ENCODE data around the gene ERI3. TPM values are rescaled to one million over a fixed set of nuclear protein-coding genes. Genes with fewer than 3 reads are reported as not detected.

Gene ERI3
- total RNA-seq, 1 donor from 2014 or later, result 96.1 TPM

DNA sequence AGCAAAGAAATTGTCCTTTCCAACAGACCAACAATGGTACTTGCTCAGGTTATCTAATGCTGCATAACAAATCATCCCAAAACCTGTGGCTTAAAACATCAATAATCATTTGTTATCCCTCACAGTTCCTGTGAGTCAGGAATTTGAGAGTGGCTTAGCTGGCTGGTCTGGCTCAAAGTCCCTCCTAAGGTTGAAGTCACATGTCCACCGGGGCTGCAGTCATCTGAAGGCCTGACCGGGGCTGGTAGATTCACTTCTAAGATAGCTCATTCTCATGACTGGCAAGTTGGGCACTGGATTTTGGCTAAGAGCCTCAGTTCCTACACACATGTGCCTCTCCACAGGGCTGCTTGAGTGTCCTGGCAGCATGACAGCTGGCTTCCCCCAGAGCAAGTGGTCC, 16.9 kb downstream of the ERI3 start:
- no peak overlapping the region for H3K27ac Mint-ChIP-seq

GRCh38 chr1:44336668-44337067, 18.4 kb downstream of the ERI3 start:
- TF ChIP-seq CTCF (IDR thresholded peaks at IDR 0.05; ENCODE audit: unreplicated experiment), result no peak
- H3K36me3 Mint-ChIP-seq (ENCODE audit: insufficient read depth), result peaks cover 38% of the 10 kb centered on the region
- no peaks in the 10 kb centered on the region for H3K27me3 Mint-ChIP-seq
- H3K4me3 Mint-ChIP-seq (ENCODE audit: low read depth), result no peak overlapping the region
- no peak for DNase-seq (ENCODE audit: low spot score, unreplicated experiment)
- peaks cover 35% of the 10 kb centered on the region for H3K4me1 Mint-ChIP-seq (ENCODE audit: low read depth)
- H3K27ac Mint-ChIP-seq, result no peak overlapping the region
- H3K9me3 Mint-ChIP-seq (ENCODE audit: low read depth), result peaks cover 8% of the 10 kb centered on the region

More for the DNA sequence above, 16.9 kb downstream of the ERI3 start:
- Mint-ChIP-seq H3K4me1 (ENCODE audit: low read depth) (peaks cover 30% of the 10 kb centered on the region), H3K36me3 (ENCODE audit: insufficient read depth) (peaks cover 38% of the 10 kb centered on the region), H3K27me3 (no peaks in the 10 kb centered on the region), H3K4me3 (ENCODE audit: low read depth) (no peak overlapping the region), H3K9me3 (ENCODE audit: low read depth) (peaks cover 8% of the 10 kb centered on the region)
- DNase-seq (ENCODE audit: low spot score, unreplicated experiment), result no peak
- TF ChIP-seq CTCF (IDR thresholded peaks at IDR 0.05; ENCODE audit: unreplicated experiment), result no peak

- H3K36me3 Mint-ChIP-seq (ENCODE audit: insufficient read depth), result peaks cover 45% of the 10 kb centered on the region
- H3K4me1 Mint-ChIP-seq (ENCODE audit: low read depth), result peaks cover 35% of the 10 kb centered on the region
- H3K4me3 Mint-ChIP-seq (ENCODE audit: low read depth), result no peak overlapping the region
- TF ChIP-seq CTCF (IDR thresholded peaks at IDR 0.05; ENCODE audit: unreplicated experiment), result no peak
- no peak overlapping the region for H3K27ac Mint-ChIP-seq
- DNase-seq (ENCODE audit: low spot score, unreplicated experiment), result no peak
- H3K27me3 Mint-ChIP-seq, result no peaks in the 10 kb centered on the region
- H3K9me3 Mint-ChIP-seq (ENCODE audit: low read depth), result peaks cover 8% of the 10 kb centered on the region
Measured at GRCh38 chr1:44334968-44335367, 20.1 kb downstream of the ERI3 start.

DNA sequence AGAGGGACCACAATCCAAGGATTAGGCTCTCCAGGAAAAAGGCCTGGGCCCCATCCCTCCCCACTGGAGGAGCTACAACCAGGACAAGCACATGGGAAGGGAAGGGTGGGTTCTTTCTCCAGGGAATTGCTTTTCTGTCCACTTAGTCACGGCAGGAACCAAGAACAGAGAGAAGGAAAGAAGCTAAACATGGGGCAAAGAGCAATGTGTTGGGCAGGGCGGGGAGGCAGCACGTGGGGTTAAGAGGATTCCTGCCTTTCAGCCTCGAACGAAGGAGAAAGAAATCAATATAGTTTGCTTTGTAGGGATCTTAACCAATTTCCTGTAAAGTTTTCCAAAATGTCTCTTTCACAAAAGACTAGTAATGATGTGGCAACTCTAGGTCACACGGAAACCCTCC, 21.7 kb downstream of the ERI3 start:
- peaks cover 40% of the 10 kb centered on the region for H3K36me3 Mint-ChIP-seq (ENCODE audit: insufficient read depth)
- H3K9me3 Mint-ChIP-seq (ENCODE audit: low read depth), result peaks cover 3% of the 10 kb centered on the region
- no peak overlapping the region for H3K4me3 Mint-ChIP-seq (ENCODE audit: low read depth)
- H3K27me3 Mint-ChIP-seq, result no peaks in the 10 kb centered on the region
- H3K27ac Mint-ChIP-seq, result peak overlapping the region; percentile 82
- H3K4me1 Mint-ChIP-seq (ENCODE audit: low read depth), result peaks cover 38% of the 10 kb centered on the region
- no peak for TF ChIP-seq CTCF (IDR thresholded peaks at IDR 0.05; ENCODE audit: unreplicated experiment)
- no peak for DNase-seq (ENCODE audit: low spot score, unreplicated experiment)

DNA sequence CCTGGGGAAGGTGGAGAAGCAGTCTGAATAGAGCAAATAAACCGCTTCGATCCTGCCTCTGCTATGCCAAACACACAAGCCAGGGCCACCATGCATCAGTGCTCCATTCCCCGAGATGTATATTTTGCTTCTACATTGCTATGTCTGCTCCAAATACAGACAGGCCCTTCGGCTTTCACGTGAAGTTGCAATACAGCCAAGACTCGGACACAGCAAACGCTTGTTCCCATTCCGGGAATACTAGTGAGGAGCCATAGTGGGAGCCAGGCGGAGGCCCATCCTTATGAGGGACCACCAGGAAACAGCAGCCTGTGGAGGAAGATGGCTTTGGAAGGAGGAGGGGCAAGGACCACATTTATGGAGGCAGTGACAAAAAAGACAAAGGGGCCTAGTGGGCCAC, 22.6 kb downstream of the ERI3 start:
- Mint-ChIP-seq H3K27ac (no peak overlapping the region), H3K4me3 (ENCODE audit: low read depth) (no peak overlapping the region), H3K4me1 (ENCODE audit: low read depth) (peaks cover 41% of the 10 kb centered on the region), H3K9me3 (ENCODE audit: low read depth) (no peaks in the 10 kb centered on the region), H3K36me3 (ENCODE audit: insufficient read depth) (peaks cover 32% of the 10 kb centered on the region), H3K27me3 (no peaks in the 10 kb centered on the region)
- no peak for TF ChIP-seq CTCF (IDR thresholded peaks at IDR 0.05; ENCODE audit: unreplicated experiment)
- DNase-seq (ENCODE audit: low spot score, unreplicated experiment), result no peak

Data from progenitor cell of endocrine pancreas (in vitro differentiated cells).